HCT116 (cell line): ENCODE data around the gene PANK4.

ENCODE experiments used
- CTCF ChIP-seq, 3 experiments: fragments of 200-600 bp in 1 of 3; sonication (generic) in 1 of 3; IDR thresholded peaks in 2 of 3; conservative IDR thresholded peaks in 1 of 3; 2 replicates each; pipeline ENCODE4 v1.5.1; 2012 to 2017; ENCODE audit warnings: low read depth in 2 of 3, low read length in 2 of 3, antibody characterized with exemption in 1 of 3, borderline replicate concordance in 1 of 3, control low read depth in 1 of 3, mild to moderate bottlenecking in 1 of 3, mixed read lengths in 1 of 3, mixed run types in 1 of 3, moderate library complexity in 1 of 3; ENCODE audit not compliant: insufficient read depth in 1 of 3
- EZH2 ChIP-seq: fragments of 200-600 bp; sonication (generic); IDR thresholded peaks from 2 replicates; pipeline ENCODE4 v1.6.1; 2017; ENCODE audit warnings: antibody characterized with exemption, mixed run types
- EZH2phosphoT487 ChIP-seq: fragments of 200-600 bp; IDR thresholded peaks from 2 replicates; pipeline ENCODE4 v1.6.1; 2018; ENCODE audit warnings: antibody characterized with exemption, borderline replicate concordance
- JUND ChIP-seq: IDR thresholded peaks from 2 replicates; pipeline ENCODE4 v1.6.1; 2012
- POLR2AphosphoS5 ChIP-seq: IDR thresholded peaks from 2 replicates; pipeline ENCODE4 v1.6.1; 2011; ENCODE audit warnings: mild to moderate bottlenecking, low read depth, low read length, moderate library complexity
- SP1 ChIP-seq: IDR thresholded peaks from 2 replicates; pipeline ENCODE4 v1.6.1; 2012; ENCODE audit warnings: low read depth
- YY1 ChIP-seq: IDR thresholded peaks from 2 replicates; pipeline ENCODE4 v1.6.1; 2011; ENCODE audit warnings: low read length, low read depth, moderate library complexity, mild to moderate bottlenecking; ENCODE audit not compliant: insufficient replicate concordance; ENCODE audit errors: extremely low read depth

GRCh38 chr1:2458687-2459086, 67.7 kb downstream of the PANK4 start:
- TF ChIP-seq CTCF (IDR thresholded peaks at IDR 0.05 in 2 of 3, conservative IDR thresholded peaks at IDR 0.05 in 1 of 3; ENCODE audit: borderline replicate concordance in 1 of 3, insufficient read depth in 1 of 3, low read depth in 2 of 3, low read length in 2 of 3) (no peak), SP1 (no peak), EZH2 (no peak), JUND (no peak), YY1 (no peak), POLR2AphosphoS5 (no peak), EZH2phosphoT487 (no peak)
